Common myeloid progenitor, CD34-positive (primary cell): ENCODE results near the gene ABCA4.

Experiments
- CTCF ChIA-PET: fragments of 350-600 bp; sonication (Branson Sonifier 250); formaldehyde crosslinking; loops from one replicate; lab custom pipeline; 2021; ENCODE audit warnings: antibody characterized with exemption; lab: Charles Lee
- POLR2A ChIA-PET: fragments of 350-600 bp; sonication (Branson Sonifier 250); formaldehyde crosslinking; loops from one replicate; lab custom pipeline; 2021; ENCODE audit warnings: antibody characterized with exemption; lab: Charles Lee
- DNase-seq, 3 donors: peaks; one replicate each; pipeline versions ENCODE4 v3.0.0 to v3.0.0-alpha.2; 2013
- H3K27ac ChIP-seq, 2 experiments: 1 replicate in 1 of 2; 2 replicates in 1 of 2; pipeline ENCODE4 v1.7.0; 2013; ENCODE audit warnings: inconsistent platforms in 2 of 2, low read length in 2 of 2, mild to moderate bottlenecking in 2 of 2, low read depth in 1 of 2, moderate library complexity in 1 of 2; ENCODE audit not compliant: severe bottlenecking in 2 of 2, insufficient read depth in 1 of 2, poor library complexity in 1 of 2
- H3K27me3 ChIP-seq, 5 experiments: replicated peaks in 2 of 5; 1 replicate in 3 of 5; 2 replicates in 2 of 5; pipeline versions ENCODE4 v1.6.1 to v1.7.0; 2013; ENCODE audit warnings: low read length in 4 of 5, mild to moderate bottlenecking in 2 of 5, moderate library complexity in 2 of 5, inconsistent platforms in 1 of 5; ENCODE audit not compliant: insufficient read depth in 5 of 5, control insufficient read depth in 4 of 5
- H3K36me3 ChIP-seq, 4 experiments: 1 replicate in 2 of 4; 2 replicates in 2 of 4; pipeline versions ENCODE4 v1.6.1 to v1.7.0; 2013; ENCODE audit warnings: low read length in 3 of 4, control low read depth in 1 of 4, mild to moderate bottlenecking in 1 of 4; ENCODE audit not compliant: control insufficient read depth in 4 of 4, insufficient read depth in 4 of 4
- H3K4me1 ChIP-seq, 4 experiments: 1 replicate in 3 of 4; 2 replicates in 1 of 4; pipeline versions ENCODE4 v1.6.1 to v1.7.1; 2013; ENCODE audit warnings: low read length in 3 of 4, mild to moderate bottlenecking in 3 of 4, control low read depth in 1 of 4, inconsistent platforms in 1 of 4, moderate library complexity in 1 of 4; ENCODE audit not compliant: control insufficient read depth in 4 of 4, insufficient read depth in 4 of 4; ENCODE audit errors: control extremely low read depth in 1 of 4
- H3K4me3 ChIP-seq, 7 experiments: 1 replicate in 4 of 7; 2 replicates in 3 of 7; pipeline versions ENCODE4 v1.5.1 to v1.7.0; 2013; ENCODE audit warnings: mild to moderate bottlenecking in 7 of 7, low read length in 6 of 7, moderate library complexity in 6 of 7, inconsistent platforms in 2 of 7, low read depth in 2 of 7, control low read depth in 1 of 7; ENCODE audit not compliant: insufficient read depth in 4 of 7, control insufficient read depth in 1 of 7; ENCODE audit errors: extremely low read depth in 1 of 7
- H3K9me3 ChIP-seq, 5 experiments: 1 replicate in 4 of 5; 2 replicates in 1 of 5; pipeline versions ENCODE4 v1.6.1 to v1.7.1; 2013; ENCODE audit warnings: low read length in 4 of 5, mild to moderate bottlenecking in 2 of 5, inconsistent platforms in 1 of 5, low read depth in 1 of 5, moderate library complexity in 1 of 5; ENCODE audit not compliant: control insufficient read depth in 4 of 5, insufficient read depth in 2 of 5; ENCODE audit errors: control extremely low read depth in 1 of 5
- WGBS: methylation state at CpG from one replicate; pipeline ENCODE4 v1.1.5; 2013; ENCODE audit not compliant: insufficient coverage; 5-methylcytosine and 5-hydroxymethylcytosine counted together

ABCA4 gene

GRCh38 chr1:93980320-93981273, 140.4 kb downstream of the ABCA4 start:
- WGBS, result 67% methylated on average over 5 of the region's 10 CpGs
- H3K27ac ChIP-seq, result no peak overlapping the region
- no peaks in the 10 kb centered on the region for H3K9me3 ChIP-seq
- CTCF ChIA-PET, result interaction anchor here (1.1 kb wide), 2 partner anchors 9 to 13 kb away, joined by 3 to 7 read pairs; no protein-coding TSS in a partner anchor
- no peaks in the 10 kb centered on the region for H3K27me3 ChIP-seq
- DNase-seq, result peak; percentile 7 to 44 (median 31)
- H3K4me3 ChIP-seq, result no peak overlapping the region
- POLR2A ChIA-PET, result no interaction called here
- H3K36me3 ChIP-seq, result no peaks in the 10 kb centered on the region
- H3K4me1 ChIP-seq, result no peaks in the 10 kb centered on the region

DNA sequence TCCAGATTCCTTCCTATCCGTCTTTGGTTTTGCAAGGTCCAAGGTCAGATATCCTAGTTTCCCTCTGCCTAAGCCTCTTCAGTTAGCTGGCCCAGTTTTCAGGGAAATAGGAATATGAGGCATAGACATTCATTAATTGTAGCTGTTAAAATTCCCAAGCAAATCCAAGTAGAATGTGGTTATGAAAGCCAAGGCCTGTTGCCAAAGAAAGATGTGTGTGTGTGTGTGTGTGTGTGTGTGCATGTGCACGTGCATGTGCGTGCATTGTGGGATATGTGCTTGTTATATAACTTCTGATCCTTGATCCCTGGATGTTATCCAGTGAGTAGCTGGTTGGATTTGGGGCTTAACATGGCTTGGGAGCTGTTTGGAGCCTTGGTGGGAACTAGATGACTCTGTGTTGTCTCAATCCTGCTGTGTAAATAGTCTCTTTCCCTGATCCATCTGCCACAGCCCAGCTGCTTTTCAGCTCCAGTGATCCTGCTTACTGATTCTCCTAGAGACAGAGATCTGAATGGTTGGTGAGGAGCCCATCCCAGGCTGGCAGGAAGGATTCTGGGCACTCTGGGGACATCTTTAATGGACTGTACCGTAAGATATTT, 141.1 kb downstream of the ABCA4 start:
- POLR2A ChIA-PET, result no interaction called here
- Histone ChIP-seq H3K4me3 (no peak overlapping the region), H3K27me3 (no peaks in the 10 kb centered on the region), H3K4me1 (no peaks in the 10 kb centered on the region), H3K27ac (no peak overlapping the region), H3K36me3 (no peaks in the 10 kb centered on the region), H3K9me3 (no peaks in the 10 kb centered on the region)
- no peak for DNase-seq
- CTCF ChIA-PET, result interaction anchor here (1.1 kb wide), 2 partner anchors 10 to 13 kb away, joined by 3 to 7 read pairs; no protein-coding TSS in a partner anchor
- WGBS, result 0% methylated on average over 1 of the region's 4 CpGs

- Histone ChIP-seq H3K36me3 (no peaks in the 10 kb centered on the region), H3K4me1 (no peaks in the 10 kb centered on the region), H3K27ac (no peak overlapping the region), H3K9me3 (no peaks in the 10 kb centered on the region), H3K27me3 (no peaks in the 10 kb centered on the region), H3K4me3 (no peak overlapping the region)
- ChIA-PET POLR2A (no interaction called here), CTCF (interaction anchor here (1.1 to 1.7 kb wide), 3 partner anchors 8 to 12 kb away, joined by 3 to 7 read pairs (median 4); no protein-coding TSS in a partner anchor)
- no peak for DNase-seq
- 83% methylated on average over 6 of the region's 7 CpGs for WGBS
Observed at GRCh38 chr1:93979040-93979717, 141.8 kb downstream of the ABCA4 start.

GRCh38 chr1:93977598-93977945, 143.4 kb downstream of the ABCA4 start:
- H3K36me3 ChIP-seq, result no peaks in the 10 kb centered on the region
- H3K9me3 ChIP-seq, result no peaks in the 10 kb centered on the region
- no peak for DNase-seq
- H3K27me3 ChIP-seq, result no peaks in the 10 kb centered on the region
- CTCF ChIA-PET, result interaction anchor here (1.4 to 1.7 kb wide), 3 partner anchors 10 to 48 kb away, joined by 4 to 6 read pairs (median 4); no protein-coding TSS in a partner anchor
- POLR2A ChIA-PET, result no interaction called here
- 100% methylated on average over 1 of the region's 1 CpG for WGBS
- H3K4me3 ChIP-seq, result no peak overlapping the region
- no peak overlapping the region for H3K27ac ChIP-seq
- H3K4me1 ChIP-seq, result no peaks in the 10 kb centered on the region

- H3K4me1 ChIP-seq, result no peaks in the 10 kb centered on the region
- CTCF ChIA-PET, result interaction anchor here (1.4 kb wide), 2 partner anchors 35 to 48 kb away, joined by 4 to 6 read pairs; no protein-coding TSS in a partner anchor
- H3K27ac ChIP-seq, result no peak overlapping the region
Observed at GRCh38 chr1:93976711-93977597, 144.0 kb downstream of the ABCA4 start.

DNA sequence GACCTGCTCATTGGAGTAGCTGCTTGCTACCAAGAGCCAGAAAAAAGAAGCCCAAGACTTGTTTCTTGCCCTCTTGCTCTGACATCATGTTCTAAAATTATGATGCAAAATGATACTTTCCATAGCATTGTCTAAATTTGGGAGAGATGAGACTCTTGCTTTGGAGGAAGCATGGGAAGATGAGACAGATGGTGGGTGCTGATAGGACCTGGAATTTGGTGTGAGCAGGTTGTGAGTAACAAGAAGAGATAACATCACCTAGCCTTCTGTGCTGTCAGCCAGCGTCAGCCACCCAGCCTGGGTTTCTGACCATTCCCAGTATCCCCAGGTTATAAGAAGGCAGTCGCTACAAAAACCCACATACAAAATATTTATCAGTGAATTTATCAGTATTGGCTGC, 144.7 kb downstream of the ABCA4 start:
- H3K4me1 ChIP-seq, result no peaks in the 10 kb centered on the region
- H3K9me3 ChIP-seq, result no peaks in the 10 kb centered on the region
- CTCF ChIA-PET, result no interaction called here
- POLR2A ChIA-PET, result no interaction called here
- H3K36me3 ChIP-seq, result no peaks in the 10 kb centered on the region
- H3K27ac ChIP-seq, result no peak overlapping the region
- no peak for DNase-seq
- H3K27me3 ChIP-seq, result peaks cover 0 to 3% (median 0%) of the 10 kb centered on the region in 5 experiments
- no peak overlapping the region for H3K4me3 ChIP-seq
- whole genome bisulfite sequencing, result 83% methylated on average over 1 of the region's 2 CpGs

More at GRCh38 chr1:93976711-93977597, 144.0 kb downstream of the ABCA4 start:
- Histone ChIP-seq H3K9me3 (no peaks in the 10 kb centered on the region), H3K4me3 (no peak overlapping the region), H3K36me3 (no peaks in the 10 kb centered on the region), H3K27me3 (peaks cover 0 to 2% (median 0%) of the 10 kb centered on the region in 5 experiments)
- DNase-seq, result no peak
- POLR2A ChIA-PET, result no interaction called here
